G401 (cell line): Measurements from ENCODE around the gene FAM171A1. TPM values are rescaled to one million over a fixed set of nuclear protein-coding genes. Genes with fewer than 3 reads are reported as not detected.

Source experiments
- DNase-seq: peaks from one replicate; pipeline ENCODE4 v3.0.0-alpha.2; 2015; ENCODE audit warnings: low spot score
- in situ Hi-C: cut with HindIII; loops from 2 replicates; pipeline ENCODE4 v1.10.0; 2016; ENCODE audit warnings: low sequenced_read_pairs, mixed read lengths
- total RNA-seq: library from RNA; depleted of rRNA; stranded (reverse); fragments of >200 nt; shearing (Covaris generic); gene quantifications from 2 replicates; pipeline ENCODE4 v1.2.3, GENCODE V29; 2014

FAM171A1 gene
- total RNA-seq, 1 experiment from 2014 or later, result 2.6 TPM

GRCh38 chr10:15325243-15325943 is 45.7 kb downstream of the FAM171A1 start:
- DNase-seq, result no peak
- in situ Hi-C loops, result no loop called here

- in situ Hi-C loops, result no loop called here
- no peak for DNase-seq
Measured at GRCh38 chr10:15324611-15325010, 46.5 kb downstream of the FAM171A1 start.

GRCh38 chr10:15324113-15324512 is 47.0 kb downstream of the FAM171A1 start:
- no peak for DNase-seq
- in situ Hi-C loops, result no loop called here

GRCh38 chr10:15322356-15322755 is 48.7 kb downstream of the FAM171A1 start:
- in situ Hi-C loops, result no loop called here
- no peak for DNase-seq

DNA sequence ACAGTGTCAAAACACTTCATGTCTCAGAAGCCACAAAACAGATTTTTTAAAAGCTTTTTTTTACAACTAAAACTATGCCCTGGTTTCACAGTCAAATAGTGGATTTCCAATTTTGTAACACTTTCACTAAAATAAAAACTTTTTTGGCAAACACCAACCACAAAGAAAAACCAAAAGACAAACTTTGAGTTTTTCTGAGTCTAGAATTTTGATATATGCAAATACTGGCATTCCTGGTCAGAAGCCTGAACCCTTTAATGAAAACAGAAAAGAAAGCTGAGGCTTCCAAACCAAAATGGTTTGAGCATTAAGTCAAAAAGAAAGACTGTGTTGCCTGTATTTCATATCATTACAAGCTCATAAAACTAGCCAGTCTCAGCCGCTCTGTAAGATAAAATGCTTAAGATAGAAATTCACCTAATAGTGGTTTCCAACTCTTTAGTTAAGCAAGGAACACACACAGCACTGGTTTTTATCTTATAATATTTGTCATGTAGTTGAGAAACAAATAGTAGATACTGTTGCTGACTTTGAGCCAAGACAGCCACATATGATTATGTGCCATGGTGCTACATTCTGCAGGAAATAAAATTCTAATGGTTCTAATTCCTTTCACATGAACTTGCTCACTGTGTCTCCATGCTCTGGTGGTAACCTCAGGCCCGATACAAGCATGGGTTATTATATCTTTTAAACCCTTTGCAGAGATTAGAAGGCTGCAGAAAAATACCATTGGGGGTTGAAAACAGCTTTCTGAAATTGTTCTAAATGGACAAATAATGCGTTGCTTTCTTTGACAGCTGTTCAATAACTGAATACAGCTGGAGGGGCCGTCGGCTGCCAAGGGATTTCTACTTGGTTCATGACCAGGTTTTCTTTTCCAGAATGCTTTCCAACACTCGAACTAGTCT is 49.4 kb downstream of the FAM171A1 start:
- in situ Hi-C loops, result no loop called here
- no peak for DNase-seq

- in situ Hi-C loops, result no loop called here
- DNase-seq, result no peak
Measured at GRCh38 chr10:15320522-15321203, 50.4 kb downstream of the FAM171A1 start.

DNA sequence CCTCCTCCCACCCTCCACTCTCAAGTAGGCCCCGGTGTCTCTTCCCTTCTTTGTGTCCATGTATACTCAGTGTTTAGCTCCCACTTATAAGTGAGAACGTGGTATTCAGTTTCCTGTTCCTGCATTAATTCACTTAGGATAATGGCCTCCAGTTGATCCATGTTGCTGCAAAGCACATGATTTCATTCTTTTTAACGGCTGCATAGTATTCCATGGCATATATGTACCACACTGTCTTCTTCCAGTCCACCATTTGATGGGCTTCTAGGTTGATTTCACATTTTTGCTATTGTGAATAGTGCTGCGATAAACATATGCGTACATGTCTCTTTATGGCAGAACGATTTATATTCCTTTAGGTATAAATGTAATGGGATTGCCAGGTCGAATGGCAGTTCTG is 51.0 kb downstream of the FAM171A1 start:
- DNase-seq, result no peak
- in situ Hi-C loops, result no loop called here

GRCh38 chr10:15316871-15317464 is 54.1 kb downstream of the FAM171A1 start:
- in situ Hi-C loops, result no loop called here
- DNase-seq, result no peak

- DNase-seq, result no peak
- in situ Hi-C loops, result no loop called here
Measured at GRCh38 chr10:15316145-15316544, 54.9 kb downstream of the FAM171A1 start.

- no peak for DNase-seq
- in situ Hi-C loops, result no loop called here
Measured at GRCh38 chr10:15315286-15315685, 55.8 kb downstream of the FAM171A1 start.

DNA sequence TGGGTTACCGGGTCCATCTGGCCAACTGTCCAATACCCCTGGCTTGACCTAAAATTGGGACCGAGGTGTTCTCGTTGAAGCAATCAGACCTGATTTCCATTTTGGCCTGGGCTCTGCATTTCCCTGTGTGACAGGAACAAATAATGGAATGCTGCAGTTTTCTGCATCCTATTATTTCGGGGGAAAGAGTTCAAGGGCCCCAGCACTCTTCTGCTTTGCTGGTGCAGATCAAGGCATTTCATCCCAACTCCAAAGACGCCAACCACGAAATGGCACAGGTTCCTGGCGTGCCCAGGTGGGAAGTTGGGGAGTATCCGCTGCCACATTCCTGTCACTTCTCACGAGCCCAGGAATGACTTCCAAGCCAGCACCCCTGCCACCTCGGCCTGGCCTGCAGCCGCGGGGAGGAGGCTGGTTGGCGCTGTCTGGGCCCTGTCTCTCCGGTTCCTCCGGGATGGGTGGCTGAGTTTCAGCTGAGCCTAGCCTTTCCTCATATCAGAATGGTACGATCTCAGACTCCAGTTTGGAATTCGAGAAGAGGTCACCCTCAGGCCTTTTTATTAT is 56.5 kb downstream of the FAM171A1 start:
- in situ Hi-C loops, result no loop called here
- peak; percentile 80 for DNase-seq

DNA sequence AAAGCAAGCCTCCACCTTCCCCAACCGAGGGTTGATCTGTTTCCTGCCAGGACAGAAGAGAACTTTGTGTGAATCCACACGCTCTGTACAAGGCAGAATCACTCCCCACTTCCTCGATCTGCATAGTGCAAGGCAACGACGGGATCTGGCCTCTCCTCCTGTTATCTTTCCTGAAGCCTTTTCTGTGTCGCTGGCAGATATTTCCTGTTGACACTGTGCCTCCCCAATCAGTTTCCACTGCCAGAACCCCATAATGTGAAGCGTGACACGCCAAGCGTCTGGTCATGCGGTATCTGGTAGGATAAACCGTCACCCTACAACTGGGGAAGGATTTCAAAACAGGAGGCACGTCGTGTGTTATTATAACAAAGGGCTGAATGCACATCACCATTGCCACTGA is 57.2 kb downstream of the FAM171A1 start:
- in situ Hi-C loops, result no loop called here
- DNase-seq, result peak; percentile 89

GRCh38 chr10:15313047-15313446 is 58.0 kb downstream of the FAM171A1 start:
- peak; percentile 72 for DNase-seq
- in situ Hi-C loops, result no loop called here

GRCh38 chr10:15311569-15312280 is 59.4 kb downstream of the FAM171A1 start:
- in situ Hi-C loops, result no loop called here
- no peak for DNase-seq

DNA sequence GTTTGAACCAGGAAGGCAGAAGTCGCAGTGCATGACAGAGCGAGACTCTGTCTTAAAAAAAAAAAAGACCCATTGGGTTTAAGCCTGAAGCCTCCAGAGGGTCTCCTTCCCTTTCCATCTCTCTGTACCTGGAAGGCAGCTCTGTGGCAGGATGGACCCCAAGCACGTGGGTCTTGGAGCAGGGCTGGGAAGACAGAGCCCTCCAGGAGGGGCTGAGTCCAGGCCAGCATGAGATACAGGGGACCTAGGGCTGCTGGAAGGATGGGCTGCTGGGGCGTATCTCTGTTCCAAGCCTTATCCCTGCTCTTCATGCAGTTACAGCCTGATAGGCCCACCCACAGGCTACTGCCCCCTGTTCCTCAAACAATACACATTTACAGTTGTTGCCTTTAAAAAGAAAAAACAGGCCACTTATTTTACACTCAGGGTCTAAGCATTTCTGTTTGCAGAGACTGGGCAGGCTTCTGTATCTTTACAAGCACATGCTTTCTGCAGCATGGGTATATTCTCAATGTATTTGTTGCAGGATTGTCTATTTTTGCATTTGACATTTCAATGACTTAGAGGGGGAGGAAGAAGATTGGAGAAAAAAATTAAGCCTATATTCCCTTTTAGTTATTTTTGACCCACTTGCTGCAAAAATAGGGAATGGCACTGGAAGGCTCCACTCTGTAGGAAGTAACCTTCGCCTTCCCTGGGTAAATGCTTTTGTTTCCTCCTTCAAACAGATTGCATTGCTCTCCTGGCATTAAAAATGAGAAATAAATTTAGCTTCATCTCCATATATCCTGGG is 60.1 kb downstream of the FAM171A1 start:
- DNase-seq, result no peak
- in situ Hi-C loops, result no loop called here

- in situ Hi-C loops, result no loop called here
Measured at GRCh38 chr10:15309221-15309620, 61.9 kb downstream of the FAM171A1 start.

GRCh38 chr10:15306735-15307280 is 64.3 kb downstream of the FAM171A1 start:
- in situ Hi-C loops, result no loop called here
- no peak for DNase-seq

More at GRCh38 chr10:15309221-15309620, 61.9 kb downstream of the FAM171A1 start:
- no peak for DNase-seq

DNA sequence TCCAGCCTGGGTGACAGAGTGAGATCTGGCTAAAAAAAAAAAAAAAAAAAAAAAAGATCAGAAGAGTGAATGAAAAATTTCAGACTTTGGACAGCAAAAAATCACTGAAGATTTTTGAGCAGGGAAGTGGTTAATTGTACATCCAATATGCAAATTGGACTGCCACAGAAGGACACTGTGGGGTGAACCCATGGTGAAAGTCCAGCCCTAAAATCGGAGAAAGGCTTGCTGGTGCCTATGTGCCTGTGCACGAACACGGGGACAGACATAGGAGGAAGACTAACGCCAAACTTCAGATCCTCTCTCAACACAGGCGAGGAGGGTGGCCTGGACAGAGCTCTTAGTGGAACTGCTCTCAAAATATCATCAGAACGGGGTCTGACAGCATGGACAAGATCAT is 65.5 kb downstream of the FAM171A1 start:
- no peak for DNase-seq
- in situ Hi-C loops, result no loop called here
